ENCODE data around the gene PCLO.

PCLO gene

GRCh38 chr7:83162402-83163256 is at the start of gene PCLO:
Gene PCLO (minus strand): TSS chr7:83162884. CDS start chr7:83162592, 292 bp downstream.
- DNase-seq = peak; percentile 92

GRCh38 chr7:83211685-83212084 is 49.0 kb upstream of the PCLO start:
- no peak for DNase-seq

- DNase-seq = no peak
Measured at GRCh38 chr7:83210479-83210878, 47.8 kb upstream of the PCLO start.

GRCh38 chr7:83204715-83205114 is 42.0 kb upstream of the PCLO start:
- no peak for DNase-seq

- no peak for DNase-seq
Measured at GRCh38 chr7:83201355-83201754, 38.7 kb upstream of the PCLO start.

- no peak for DNase-seq
Measured at GRCh38 chr7:83190659-83191389, 28.1 kb upstream of the PCLO start.

GRCh38 chr7:83178796-83179195 is 16.1 kb upstream of the PCLO start:
- no peak for DNase-seq

- peak in 1 of 2 experiments; percentile 15 for DNase-seq
Measured at GRCh38 chr7:83178066-83178465, 15.4 kb upstream of the PCLO start.

GRCh38 chr7:83173664-83174063 is 11.0 kb upstream of the PCLO start:
- DNase-seq = no peak

GRCh38 chr7:83166781-83167180 is 4.1 kb upstream of the PCLO start:
- no peak for DNase-seq

- DNase-seq = peak in 1 of 2 experiments; percentile 7
Measured at GRCh38 chr7:83161899-83162401, 734 bp downstream of the PCLO start.

GRCh38 chr7:83161186-83161585 is 1.5 kb downstream of the PCLO start:
- no peak for DNase-seq

- no peak for DNase-seq
Measured at GRCh38 chr7:83159731-83160130, 3.0 kb downstream of the PCLO start.

GRCh38 chr7:83156006-83156405 is 6.7 kb downstream of the PCLO start:
- no peak for DNase-seq

- DNase-seq = no peak
Measured at GRCh38 chr7:83155407-83155806, 7.3 kb downstream of the PCLO start.

GRCh38 chr7:83153419-83153818 is 9.3 kb downstream of the PCLO start:
- DNase-seq = no peak

GRCh38 chr7:83150310-83150709 is 12.4 kb downstream of the PCLO start:
- no peak for DNase-seq

GRCh38 chr7:83149466-83149865 is 13.2 kb downstream of the PCLO start:
- DNase-seq = no peak

- no peak for DNase-seq
Measured at GRCh38 chr7:83148776-83149175, 13.9 kb downstream of the PCLO start.

- no peak for DNase-seq
Measured at GRCh38 chr7:83143107-83143506, 19.6 kb downstream of the PCLO start.

GRCh38 chr7:83142365-83142764 is 20.3 kb downstream of the PCLO start:
- no peak for DNase-seq

GRCh38 chr7:83141927-83142326 is 20.8 kb downstream of the PCLO start:
- DNase-seq = no peak

- DNase-seq = no peak
Measured at GRCh38 chr7:83130623-83131545, 31.8 kb downstream of the PCLO start.

Data from SHP77 (cell line).